Stimulated activated CD8-positive, alpha-beta memory T cell treated with anti-CD3 and anti-CD28 coated beads, Interleukin-12 subunit alpha, Interleukin-12 subunit beta, amount 100 ng/mL, for 4 hours (primary cell): ENCODE results near the gene SLC37A1.
"Not testable (repeated sequence)": the region's sequence is repeated elsewhere in the genome, so short reads cannot be mapped to it uniquely, and the experiment has no call there.

Source experiments
- DNase-seq: peaks from one replicate; pipeline ENCODE4 v3.0.0-alpha.2; 2020; ENCODE audit warnings: low read depth

The SLC37A1 gene

GRCh38 chr21:42513151-42513984 is at the start of gene SLC37A1:
SLC37A1 (plus strand) TSS chr21:42513852; CDS start chr21:42518455, 4,603 bp downstream.
- peak; percentile 39 for DNase-seq

GRCh38 chr21:42463861-42464515 is 49.7 kb upstream of the SLC37A1 start:
- peak; percentile 58 for DNase-seq

DNA sequence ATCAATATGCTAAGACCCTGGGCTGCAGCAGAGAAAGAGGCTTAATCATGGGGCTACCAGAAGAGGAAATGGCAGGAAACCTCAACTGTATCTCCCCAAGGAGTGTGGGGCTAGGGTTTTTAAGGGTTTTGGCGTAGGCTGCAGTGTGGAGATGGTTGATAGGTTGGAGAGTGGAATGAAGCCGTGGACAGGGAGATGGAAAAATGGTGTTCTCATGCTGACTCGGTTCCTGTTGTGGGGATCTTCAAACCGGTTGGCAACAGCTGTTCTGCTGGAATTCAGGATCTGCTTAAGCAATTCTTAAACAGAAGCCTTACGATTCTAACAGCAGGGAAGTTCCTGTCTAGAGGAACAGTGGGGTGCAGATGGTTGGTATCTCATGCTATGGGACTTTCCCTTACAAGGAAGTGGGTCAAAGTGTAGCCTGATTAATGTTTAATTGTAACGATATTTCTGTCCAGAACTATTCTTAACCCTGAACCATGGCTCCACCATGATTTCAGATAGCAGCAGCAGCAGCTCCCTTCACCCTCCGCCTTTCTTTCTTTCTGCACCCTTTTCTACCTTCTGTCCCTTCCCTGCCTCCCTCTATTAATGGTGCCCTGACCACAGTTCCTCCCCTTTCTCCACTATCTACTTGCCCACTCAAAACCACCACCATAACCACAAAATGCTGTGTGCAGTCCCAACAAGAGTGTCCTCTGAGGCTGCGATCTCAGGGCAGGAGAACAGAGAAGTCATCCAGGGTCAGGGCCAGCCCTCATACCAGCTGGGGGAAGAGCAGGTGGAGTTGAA is 48.4 kb upstream of the SLC37A1 start:
- no peak for DNase-seq

DNA sequence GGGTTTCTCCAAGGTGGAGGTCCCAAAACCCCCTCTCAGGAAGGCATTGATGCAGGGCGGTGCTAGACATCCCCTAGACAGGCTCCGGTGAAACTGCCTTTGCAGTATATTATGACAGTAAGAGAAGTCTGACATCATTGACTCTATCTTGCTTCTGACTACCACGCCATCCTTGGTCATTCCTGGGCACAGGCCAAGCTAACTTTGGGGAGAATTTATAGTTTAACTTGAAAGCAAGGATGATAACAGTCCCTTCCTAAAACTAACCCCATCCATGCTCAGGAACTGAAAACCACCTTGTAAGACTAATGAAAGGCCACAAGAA is 47.9 kb upstream of the SLC37A1 start:
- no peak for DNase-seq

DNA sequence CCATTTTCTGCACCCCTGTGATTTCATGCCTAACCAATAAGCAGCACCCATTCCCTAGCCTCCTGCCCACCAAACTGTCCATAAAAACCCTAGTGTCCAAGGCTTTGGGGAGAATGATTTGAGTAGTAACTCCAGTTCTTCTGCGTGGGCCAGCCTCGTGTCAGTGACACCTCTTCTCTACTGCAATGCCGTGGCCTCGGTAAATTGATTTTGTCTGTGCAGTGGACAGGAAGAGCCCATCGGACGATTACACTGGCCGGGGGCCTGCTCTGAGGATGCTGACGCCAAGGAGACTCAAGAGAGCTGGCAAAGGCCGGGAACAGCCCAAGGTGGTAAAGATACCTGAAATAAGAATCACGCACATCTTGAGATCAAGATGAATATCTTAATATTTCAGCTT is 47.0 kb upstream of the SLC37A1 start:
- DNase-seq, result no peak

DNA sequence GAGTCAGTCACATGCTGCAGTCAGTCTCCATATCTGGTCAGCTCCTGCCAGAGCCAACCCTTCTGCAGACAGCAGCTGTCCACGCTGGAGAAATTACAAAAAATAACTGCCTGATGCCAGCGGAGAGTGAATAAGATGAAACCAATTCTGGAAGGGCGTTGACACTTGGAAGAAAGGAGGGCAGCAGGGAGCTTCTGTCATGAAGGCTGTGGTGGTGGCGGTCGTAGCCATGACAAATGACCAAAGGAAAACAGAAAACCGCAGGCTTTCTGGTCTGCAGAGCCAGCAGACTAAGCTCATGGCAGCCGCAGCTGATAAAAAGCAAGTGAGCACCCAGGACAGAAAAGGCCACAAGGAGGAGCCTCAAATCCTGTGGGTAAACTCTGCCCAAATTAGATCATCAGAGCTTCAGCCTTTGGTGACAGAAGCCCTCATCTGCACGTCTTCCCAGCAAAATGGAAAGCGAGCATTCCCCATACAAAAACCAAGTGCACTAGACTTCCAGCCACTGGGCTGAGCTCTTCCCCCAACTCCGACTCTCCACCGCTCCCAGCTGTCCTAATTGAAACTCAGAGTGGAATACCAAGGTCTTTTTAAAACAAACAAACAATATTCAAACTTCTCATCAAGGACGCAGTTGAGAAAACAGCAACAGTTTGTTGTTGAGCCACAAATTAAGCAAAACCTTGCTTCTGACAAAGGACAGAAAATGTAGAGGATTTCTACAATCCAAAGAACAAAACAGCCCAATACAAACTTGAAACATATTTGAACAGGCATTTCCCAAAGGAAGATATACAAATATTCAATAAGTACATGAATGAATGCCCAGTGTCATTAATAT is 46.3 kb upstream of the SLC37A1 start:
- DNase-seq, result no peak

- no peak for DNase-seq
Measured at GRCh38 chr21:42468491-42469131, 45.0 kb upstream of the SLC37A1 start.

- no peak for DNase-seq
Measured at GRCh38 chr21:42469272-42469671, 44.4 kb upstream of the SLC37A1 start.

- not testable (repeated sequence) for DNase-seq
Measured at GRCh38 chr21:42469726-42470125, 43.9 kb upstream of the SLC37A1 start.

DNA sequence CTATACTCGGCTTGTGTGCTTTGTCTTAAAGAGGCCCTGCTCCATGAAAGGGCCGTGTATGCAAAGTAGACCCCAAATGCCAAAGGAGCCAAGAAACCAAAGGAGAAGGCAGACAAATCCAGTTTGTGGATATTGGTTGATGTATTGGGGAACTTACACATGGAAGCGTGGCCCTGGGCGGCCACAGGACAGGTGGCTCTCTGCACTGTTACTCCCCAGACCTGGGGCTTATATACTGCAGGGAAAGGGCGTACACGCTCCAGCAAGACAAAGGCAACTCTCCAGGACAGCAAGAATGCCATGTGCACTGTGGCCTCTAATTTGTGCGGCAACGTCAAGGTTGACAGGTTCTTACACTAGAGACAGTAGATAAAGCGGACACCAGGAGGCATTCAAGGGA is 42.4 kb upstream of the SLC37A1 start:
- no peak for DNase-seq

- DNase-seq, result no peak
Measured at GRCh38 chr21:42471716-42472330, 41.8 kb upstream of the SLC37A1 start.

- DNase-seq, result no peak
Measured at GRCh38 chr21:42472521-42472920, 41.1 kb upstream of the SLC37A1 start.

GRCh38 chr21:42473498-42474042 is 40.1 kb upstream of the SLC37A1 start:
- DNase-seq, result no peak

DNA sequence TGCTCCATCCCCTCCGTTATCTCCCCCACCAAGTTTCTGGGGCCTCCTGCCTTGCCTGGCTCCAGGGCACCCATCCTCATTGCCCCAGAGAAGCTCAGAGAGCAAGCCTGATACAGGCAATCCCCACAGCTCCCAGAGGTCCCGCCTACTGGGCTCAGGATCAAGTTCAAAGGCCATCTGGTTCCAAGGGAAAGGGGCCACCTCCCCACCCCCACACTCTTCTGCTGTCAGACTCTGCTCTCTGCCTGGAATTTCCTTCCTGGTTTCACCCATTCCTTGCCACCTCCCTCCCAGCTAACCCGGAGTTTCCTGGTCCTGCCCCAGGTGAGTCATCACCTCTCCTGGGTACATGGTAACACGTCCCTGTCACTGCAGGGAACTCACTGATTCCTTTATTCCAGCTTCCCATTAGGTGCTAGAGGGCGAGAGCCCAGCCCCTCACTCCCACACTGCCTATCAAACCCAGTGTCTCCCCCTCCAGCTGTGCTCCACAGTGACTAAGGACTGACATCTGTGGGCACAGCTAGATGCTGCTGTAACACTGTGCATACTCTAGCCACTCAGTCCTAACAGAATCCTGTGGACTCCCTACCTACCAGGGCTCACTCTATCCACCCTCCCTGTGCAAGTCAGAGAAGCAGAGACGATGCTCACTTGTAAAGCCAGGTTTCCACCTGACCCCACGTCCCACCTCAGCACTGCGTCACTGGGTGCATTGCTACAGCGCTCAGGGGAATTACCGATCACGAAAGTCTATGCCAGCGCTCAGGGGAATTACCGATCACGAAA is 39.4 kb upstream of the SLC37A1 start:
- no peak for DNase-seq

GRCh38 chr21:42475036-42475435 is 38.6 kb upstream of the SLC37A1 start:
- DNase-seq, result no peak

DNA sequence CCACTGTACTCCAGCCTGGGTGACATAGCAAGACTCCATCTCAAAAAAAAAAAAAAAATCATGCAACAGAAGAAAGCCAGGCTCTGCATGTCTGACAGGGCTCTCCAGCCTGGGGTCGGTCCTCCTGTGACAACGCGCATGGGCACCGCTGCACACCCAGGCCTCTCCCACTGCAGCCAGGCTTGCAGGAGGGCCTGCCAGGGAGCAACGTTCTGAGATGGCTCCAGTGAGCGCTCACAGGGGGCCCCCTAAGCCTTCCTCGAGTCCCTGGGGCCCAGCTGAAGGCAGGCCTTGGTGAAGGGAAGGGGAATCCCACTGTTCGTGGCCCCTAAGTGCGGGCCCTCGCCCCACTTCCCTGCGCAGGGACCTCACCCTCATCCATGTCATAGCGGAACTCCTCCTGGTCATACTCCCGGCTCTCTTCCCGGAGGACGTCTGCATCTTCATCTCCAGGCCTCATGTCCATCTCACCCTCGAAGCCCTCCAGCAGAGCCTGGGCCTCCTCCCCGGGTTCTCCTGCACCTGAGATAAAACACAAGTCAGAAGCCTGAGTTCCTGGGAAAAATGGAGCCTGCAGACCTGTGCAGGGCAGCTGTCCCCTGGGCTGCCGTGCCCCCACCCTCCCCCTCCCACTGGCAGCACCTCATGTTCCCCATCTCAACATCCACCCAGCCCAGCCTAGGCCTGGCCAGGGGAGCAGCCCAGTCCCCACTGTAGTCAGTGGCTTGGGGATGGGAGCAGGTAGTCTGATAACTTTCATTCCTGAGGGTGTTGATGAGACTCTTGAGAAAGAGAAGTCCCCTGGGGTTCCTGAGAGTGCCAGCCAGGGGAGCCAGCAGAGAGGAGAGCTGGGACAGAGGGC is 37.9 kb upstream of the SLC37A1 start:
- no peak for DNase-seq

DNA sequence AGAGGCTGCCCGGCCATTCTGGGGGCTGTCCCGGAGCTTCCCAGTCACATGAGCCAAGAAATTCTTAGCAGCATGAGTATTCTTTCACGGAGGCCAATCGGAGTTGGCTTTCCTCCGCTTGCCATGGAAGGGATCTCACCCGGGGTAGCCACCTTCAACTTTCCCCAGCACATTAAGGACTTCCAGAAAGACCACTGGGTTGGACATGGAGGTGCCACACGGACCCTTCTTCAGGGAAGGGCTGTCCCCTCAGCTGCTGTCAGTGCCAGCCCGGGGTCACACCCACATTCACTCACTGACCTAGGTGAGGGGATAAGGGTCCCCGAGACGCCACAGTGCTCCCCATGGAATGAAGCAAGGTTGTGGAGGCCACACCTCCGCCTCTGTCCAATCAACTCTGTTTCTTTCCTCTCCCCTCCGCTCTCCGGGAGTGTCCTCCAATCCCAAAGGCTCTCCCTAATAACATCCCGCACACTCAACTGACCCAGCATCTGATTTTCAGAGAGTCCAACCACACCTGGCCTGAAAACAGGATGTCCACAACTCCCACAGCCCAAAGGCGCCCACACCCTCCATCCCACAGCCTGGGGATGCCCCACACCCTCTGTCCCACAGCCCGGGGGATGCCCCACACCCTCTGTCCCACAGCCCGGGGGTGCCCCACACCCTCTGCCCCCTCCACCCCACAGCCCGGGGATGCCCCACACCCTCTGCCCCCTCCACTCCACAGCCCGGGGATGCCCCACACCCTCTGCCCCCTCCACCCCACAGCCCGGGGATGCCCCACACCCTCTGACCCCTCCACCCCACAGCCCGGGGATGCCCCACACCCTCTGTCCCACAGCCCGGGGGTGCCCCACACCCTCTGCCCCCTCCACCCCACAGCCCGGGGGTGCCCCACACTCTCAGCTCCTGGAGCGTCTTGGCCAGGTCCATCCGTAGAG is 37.0 kb upstream of the SLC37A1 start:
- no peak for DNase-seq

DNA sequence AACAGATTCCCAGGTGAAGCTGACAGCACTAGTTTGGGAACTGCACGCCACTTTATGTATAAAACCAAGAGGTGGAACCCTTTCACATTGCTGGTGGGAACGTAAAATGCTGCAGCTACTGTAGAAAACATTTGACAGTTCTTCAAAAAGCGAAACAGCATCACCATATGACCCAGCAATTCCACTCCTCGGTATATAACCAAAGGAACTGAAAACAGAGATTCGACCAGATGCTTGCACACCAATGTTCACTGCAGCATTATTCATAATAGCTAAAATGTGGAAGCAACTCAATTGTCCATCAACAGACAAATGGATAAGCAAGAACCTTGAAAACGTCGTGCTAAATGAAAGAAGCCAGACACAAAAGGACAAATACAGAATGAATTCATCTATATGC is 35.1 kb upstream of the SLC37A1 start:
- no peak for DNase-seq
